ENCODE measurements around the gene FAM185A. TPM values are rescaled to one million over a fixed set of nuclear protein-coding genes. Genes with fewer than 3 reads are reported as not detected.

The FAM185A gene
- total and polyA plus RNA-seq, 2 of the 13 experiments (the other 11 are each of a cell fraction or from before 2014, with no cell fraction given): 5.0 to 11.6 TPM

GRCh38 chr7:102841290-102841689 lies 92.5 kb downstream of the FAM185A start:
- H4K20me1 ChIP-seq (ENCODE audit: insufficient read depth, low read length): no peaks in the 10 kb centered on the region
- no peak for TF ChIP-seq ELF3 (CRISPR knock-in tag; IDR thresholded peaks at IDR 0.05)
- no peak overlapping the region for H3K9ac ChIP-seq (ENCODE audit: insufficient read depth, low read depth, low read length)
- ATAC-seq (no peak), FAIRE-seq (no peak), DNase-seq (ENCODE audit: low spot score) (no peak)
- H3K4me1 ChIP-seq (ENCODE audit: insufficient read depth, low read length): peaks cover 40% of the 10 kb centered on the region
- no peak overlapping the region for H3K4me2 ChIP-seq (ENCODE audit: low read depth, low read length)
- no peak overlapping the region for H3K4me3 ChIP-seq (replicated peaks in 1 of 3; ENCODE audit: insufficient read depth in 1 of 3, low read depth in 2 of 3, low read length in 3 of 3)
- in situ Hi-C loops (cut with HindIII; ENCODE audit: extremely low pct_ligation_motif_present, low pct_unique_long_range_greater_than_20kb): no loop called here
- H3K9me3 ChIP-seq (ENCODE audit: low read length): no peaks in the 10 kb centered on the region
- no peaks in the 10 kb centered on the region; a peak in 1 of 5 replicates for H3K36me3 ChIP-seq (replicated peaks in 1 of 2; ENCODE audit: control insufficient read depth in 1 of 2, insufficient read depth in 2 of 2, low read length in 2 of 2)
- no peaks in the 10 kb centered on the region for H3K27me3 ChIP-seq (ENCODE audit: control insufficient read depth in 1 of 2, insufficient read depth in 2 of 2, low read length in 2 of 2)
- ChIA-PET CTCF (ENCODE audit: low intra/inter-chr PET ratio, low total read pairs) (no interaction called here), POLR2A (no interaction called here)
- no peaks in the 10 kb centered on the region for H3K79me2 ChIP-seq (ENCODE audit: insufficient read depth, low read length)
- WGBS (ENCODE audit: low lambda C conversion rate): 100% methylated on average over 2 of the region's 2 CpGs
- intact Hi-C loops (cut with micrococcal nuclease; ENCODE audit: unreplicated experiment): no loop called here
- H3K27ac ChIP-seq (ENCODE audit: extremely low read length, insufficient read depth, low read length): no peak overlapping the region
- BruUV-seq (replicated peaks): no TSS peak
- no peak overlapping the region for H2AFZ ChIP-seq (ENCODE audit: low read length)

GRCh38 chr7:102842284-102842683 lies 93.5 kb downstream of the FAM185A start:
- no peaks in the 10 kb centered on the region for H3K79me2 ChIP-seq (ENCODE audit: insufficient read depth, low read length)
- H2AFZ ChIP-seq (ENCODE audit: low read length): no peak overlapping the region
- H4K20me1 ChIP-seq (ENCODE audit: insufficient read depth, low read length): no peaks in the 10 kb centered on the region
- ATAC-seq (no peak), DNase-seq (ENCODE audit: low spot score) (no peak), FAIRE-seq (no peak)
- CTCF ChIA-PET (ENCODE audit: low intra/inter-chr PET ratio, low total read pairs): no interaction called here
- no peaks in the 10 kb centered on the region for H3K9me3 ChIP-seq (ENCODE audit: low read length)
- intact Hi-C loops (cut with micrococcal nuclease; ENCODE audit: unreplicated experiment) (no loop called here), in situ Hi-C loops (cut with HindIII; ENCODE audit: extremely low pct_ligation_motif_present, low pct_unique_long_range_greater_than_20kb) (no loop called here)
- no peaks in the 10 kb centered on the region for H3K27me3 ChIP-seq (ENCODE audit: control insufficient read depth in 1 of 2, insufficient read depth in 2 of 2, low read length in 2 of 2)
- H3K4me1 ChIP-seq (ENCODE audit: insufficient read depth, low read length): peaks cover 47% of the 10 kb centered on the region
- no peak overlapping the region for H3K27ac ChIP-seq (ENCODE audit: extremely low read length, insufficient read depth, low read length)
- H3K36me3 ChIP-seq (replicated peaks in 1 of 2; ENCODE audit: control insufficient read depth in 1 of 2, insufficient read depth in 2 of 2, low read length in 2 of 2): no peaks in the 10 kb centered on the region; a peak in 1 of 5 replicates
- no peak overlapping the region for H3K4me2 ChIP-seq (ENCODE audit: low read depth, low read length)
- H3K4me3 ChIP-seq (replicated peaks in 1 of 3; ENCODE audit: insufficient read depth in 1 of 3, low read depth in 2 of 3, low read length in 3 of 3): no peak overlapping the region
- no TSS peak for BruUV-seq (replicated peaks)
- H3K9ac ChIP-seq (ENCODE audit: insufficient read depth, low read depth, low read length): no peak overlapping the region
- POLR2A ChIA-PET: no interaction called here
- TF ChIP-seq ZNF780A (CRISPR knock-in tag; IDR thresholded peaks at IDR 0.05) (no peak), BORCS8-MEF2B (CRISPR knock-in tag; IDR thresholded peaks at IDR 0.05) (no peak), ZNF138 (CRISPR knock-in tag; IDR thresholded peaks at IDR 0.05; ENCODE audit: low read depth) (no peak), ZNF224 (CRISPR knock-in tag; IDR thresholded peaks at IDR 0.05) (no peak), ATAD3A (CRISPR knock-in tag; IDR thresholded peaks at IDR 0.05) (no peak), GLMP (CRISPR knock-in tag; IDR thresholded peaks at IDR 0.05; ENCODE audit: borderline replicate concordance) (no peak), SAFB2 (CRISPR knock-in tag; IDR thresholded peaks at IDR 0.05; ENCODE audit: borderline replicate concordance, low read depth) (no peak), LBX2 (CRISPR knock-in tag; IDR thresholded peaks at IDR 0.05; ENCODE audit: borderline replicate concordance) (no peak), ZNF335 (CRISPR knock-in tag; IDR thresholded peaks at IDR 0.05) (no peak), NFE2L1 (CRISPR knock-in tag; IDR thresholded peaks at IDR 0.05; ENCODE audit: borderline replicate concordance) (no peak), NCOA1 (CRISPR knock-in tag; IDR thresholded peaks at IDR 0.05) (no peak), ELK4 (CRISPR knock-in tag; IDR thresholded peaks at IDR 0.05; ENCODE audit: borderline replicate concordance) (no peak)

Data from HepG2 (cell line).